ENCODE measurements around the gene ERICH2.

- no peak for TF ChIP-seq ZNF274 (IDR thresholded peaks at IDR 0.05; ENCODE audit: low read depth, low read length)
- no peak for TF ChIP-seq SUZ12 (IDR thresholded peaks at IDR 0.05; ENCODE audit: extremely low read depth, insufficient read depth, insufficient read length)
- no peak for TF ChIP-seq YY1 (IDR thresholded peaks at IDR 0.05; ENCODE audit: insufficient read depth, insufficient read length)
Observed at GRCh38 chr2:170772295-170772694, 2.1 kb downstream of the ERICH2 start.
